Stimulated activated CD4-positive, alpha-beta T cell treated with anti-CD3 and anti-CD28 coated beads, Interleukin-1b, Interleukin-23, amount 100 ng/mL, for 4 hours (primary cell): ENCODE data around the gene WSCD2.

Source experiments
- DNase-seq, 2 donors: peaks; one replicate each; pipeline ENCODE4 v3.0.0-alpha.2; 2020; ENCODE audit warnings: low read depth in 2 of 2

WSCD2 gene

DNA sequence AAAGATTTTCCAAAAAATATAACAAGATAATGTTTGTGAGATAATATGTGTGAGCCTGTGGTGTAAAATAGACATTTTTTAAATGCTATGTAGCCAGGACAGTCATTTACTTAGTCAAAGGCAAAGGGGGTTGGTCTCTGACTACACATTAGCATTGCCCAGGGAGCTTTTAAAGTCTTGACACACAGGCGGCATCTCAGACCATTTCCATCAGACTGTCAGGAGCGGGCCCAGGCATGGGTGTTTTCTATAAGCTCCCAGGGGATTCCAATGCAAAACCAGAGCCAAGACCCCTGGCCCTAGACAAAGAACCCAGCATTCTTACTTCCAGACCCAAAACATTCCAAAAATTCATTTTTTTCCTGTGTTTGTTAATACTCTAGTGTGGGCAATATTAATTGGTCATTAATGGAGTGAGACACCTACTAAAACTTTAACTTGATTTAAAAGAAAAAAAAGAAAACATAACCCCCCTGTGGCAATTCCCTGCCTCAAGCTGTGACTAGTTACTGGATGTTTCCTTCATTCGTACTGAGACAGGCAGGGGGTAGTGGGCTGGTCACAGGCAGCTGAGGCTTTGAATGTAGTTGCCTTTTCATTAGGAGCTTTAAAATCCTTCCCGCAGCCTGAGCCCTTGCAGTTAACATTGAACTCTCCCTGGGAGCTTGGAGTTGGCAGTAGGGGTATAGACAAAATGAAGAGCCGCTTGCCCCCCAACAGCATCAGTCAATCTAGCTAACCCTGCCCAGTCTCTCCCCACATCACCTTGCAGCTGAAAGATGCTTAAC lies 106.3 kb downstream of the WSCD2 start:
- DNase-seq: no peak

- no peak for DNase-seq
Measured at GRCh38 chr12:108235985-108236263, 106.8 kb downstream of the WSCD2 start.

GRCh38 chr12:108236366-108236765 lies 107.3 kb downstream of the WSCD2 start:
- DNase-seq: no peak

- DNase-seq: no peak
Measured at GRCh38 chr12:108237272-108237671, 108.2 kb downstream of the WSCD2 start.

DNA sequence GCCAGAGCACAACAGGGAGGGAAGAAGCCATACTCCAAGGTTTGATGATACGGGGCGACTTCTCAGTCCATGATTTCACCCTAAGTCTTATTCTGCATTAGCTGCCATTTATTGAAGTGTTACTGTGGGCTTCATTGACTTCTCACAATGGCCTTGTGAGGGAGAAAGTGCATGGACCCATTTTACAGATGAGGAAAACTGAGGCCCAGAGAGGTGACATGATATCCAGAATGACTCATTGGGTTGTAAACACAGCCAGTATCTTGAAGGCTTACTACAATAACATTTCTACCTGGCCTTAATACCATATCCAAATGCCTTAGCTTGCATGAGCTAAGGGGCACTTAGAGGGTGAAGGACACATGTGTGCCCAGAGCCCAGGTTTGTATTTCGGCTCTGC lies 109.4 kb downstream of the WSCD2 start:
- no peak for DNase-seq

- DNase-seq: no peak
Measured at GRCh38 chr12:108239378-108239777, 110.3 kb downstream of the WSCD2 start.

DNA sequence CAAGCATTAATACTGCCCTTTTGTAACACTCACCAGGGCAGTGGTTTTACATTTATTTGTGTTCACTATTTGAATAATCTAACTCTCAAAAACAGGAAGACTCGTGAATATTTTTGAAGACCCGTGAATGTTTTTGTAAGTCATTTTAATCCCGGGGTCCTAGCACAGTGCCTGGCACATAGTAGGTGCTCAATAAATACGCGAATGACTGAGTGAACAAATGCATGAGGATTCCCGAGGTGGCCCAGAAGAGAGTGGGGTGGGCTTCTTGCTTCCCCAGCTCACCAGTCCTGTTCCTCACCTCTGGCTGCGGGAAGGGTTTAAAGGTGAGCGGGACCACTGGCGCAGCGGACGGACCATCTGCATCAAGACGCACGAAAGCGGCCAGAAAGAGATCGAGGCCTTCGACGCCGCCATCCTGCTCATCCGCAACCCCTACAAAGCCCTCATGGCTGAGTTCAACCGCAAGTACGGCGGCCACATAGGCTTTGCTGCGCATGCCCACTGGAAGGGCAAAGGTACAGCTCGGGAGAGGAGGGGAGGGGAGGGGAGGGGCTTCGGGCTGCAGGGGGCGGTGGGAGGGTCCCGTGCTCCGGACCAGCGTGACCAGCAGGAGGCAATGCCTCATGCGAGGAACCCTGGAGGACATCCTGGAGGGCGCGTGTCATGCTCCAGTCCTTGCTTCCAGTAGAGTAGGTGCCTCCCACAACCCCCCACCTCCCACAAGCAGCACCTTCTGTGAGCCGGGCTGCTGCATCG lies 111.1 kb downstream of the WSCD2 start:
- no peak for DNase-seq

DNA sequence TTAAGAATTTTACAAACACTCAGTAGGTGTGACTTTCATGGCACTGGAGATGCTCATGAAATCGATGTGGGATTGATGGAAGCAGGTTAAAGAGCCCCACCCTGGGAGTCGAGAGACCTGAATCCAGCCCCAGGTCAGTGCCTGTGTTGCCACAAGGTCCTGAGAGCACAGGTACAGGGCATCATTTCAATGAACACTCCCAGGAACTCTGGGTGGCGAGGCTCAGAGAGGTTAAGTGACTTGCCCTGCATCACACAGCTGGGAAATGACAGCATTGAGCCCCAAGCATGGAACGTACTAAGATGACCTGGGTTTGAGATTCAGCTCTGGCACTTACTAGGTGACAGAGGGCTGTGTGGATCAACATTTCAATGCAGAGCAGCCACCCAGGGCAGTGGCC lies 111.8 kb downstream of the WSCD2 start:
- no peak for DNase-seq

DNA sequence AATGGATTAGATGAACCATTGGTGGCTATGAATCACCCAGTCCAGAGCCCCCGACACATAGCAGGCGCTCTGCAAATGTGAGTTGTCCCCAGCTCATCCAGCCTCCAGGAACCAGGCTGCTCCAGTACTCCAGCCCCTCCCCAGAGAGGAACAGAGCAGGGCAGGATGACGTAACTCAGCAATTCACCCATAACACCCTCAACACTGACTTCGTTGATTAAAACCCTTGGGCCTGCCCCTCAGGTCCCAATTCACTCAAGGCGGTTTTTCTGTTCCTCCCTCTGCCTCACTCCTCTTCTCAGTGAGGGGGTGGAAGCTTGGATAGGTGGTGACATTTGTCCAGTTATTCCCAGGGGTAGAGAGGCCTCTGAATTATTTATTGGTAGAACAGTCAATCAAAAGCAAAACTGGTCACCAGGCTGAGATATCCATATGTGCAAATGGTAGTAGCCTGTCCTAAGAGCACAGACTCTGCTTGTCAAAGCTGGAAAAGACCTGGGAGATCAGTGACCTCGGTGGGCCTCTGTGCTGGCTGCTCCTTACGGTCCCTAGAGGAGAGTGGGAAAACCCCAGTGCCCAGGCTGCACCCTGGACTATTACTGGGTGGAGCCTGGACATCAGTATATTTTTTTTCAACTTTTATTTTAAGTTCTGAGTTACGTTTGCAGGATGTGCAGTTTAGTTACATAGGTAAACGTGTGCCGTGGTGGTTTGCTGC lies 113.1 kb downstream of the WSCD2 start:
- DNase-seq: no peak

DNA sequence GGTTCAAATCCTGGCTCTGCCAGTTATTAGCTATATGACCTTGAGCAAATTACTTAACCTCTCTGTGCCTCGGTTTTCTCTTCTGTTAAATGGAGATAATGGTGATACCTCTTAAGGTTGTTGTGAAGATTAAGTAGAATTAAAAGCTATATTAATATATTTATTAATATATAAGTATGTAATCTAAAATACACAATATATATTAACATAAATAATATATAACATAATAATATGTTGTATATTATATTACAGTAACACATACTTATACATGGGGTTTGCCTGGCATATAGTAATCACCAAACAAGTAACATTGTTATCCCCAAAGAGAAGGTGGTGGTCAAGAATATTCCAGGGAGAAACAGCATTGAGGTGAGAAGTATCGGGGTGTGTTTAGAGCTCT lies 118.0 kb downstream of the WSCD2 start:
- no peak for DNase-seq

- no peak for DNase-seq
Measured at GRCh38 chr12:108248011-108248410, 118.9 kb downstream of the WSCD2 start.

DNA sequence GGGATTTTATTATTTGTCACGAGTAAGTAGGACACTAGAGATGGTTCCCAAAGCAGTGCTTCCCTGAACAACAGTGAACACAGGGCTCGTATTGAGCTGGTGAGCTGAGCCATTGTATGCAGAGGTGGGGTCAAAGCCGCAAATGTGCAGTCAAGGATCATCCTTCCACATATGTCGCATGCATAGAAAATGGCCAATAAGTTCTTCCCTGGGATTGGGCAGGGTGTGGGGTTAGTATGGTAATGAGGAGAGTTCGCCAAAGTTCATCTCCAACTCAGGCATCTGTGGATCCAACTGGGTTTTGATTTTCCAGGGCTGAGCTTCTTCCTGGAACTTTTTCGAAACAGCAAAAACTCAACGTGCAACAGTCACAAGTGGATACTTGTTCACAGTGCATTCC lies 123.4 kb downstream of the WSCD2 start:
- DNase-seq: no peak

DNA sequence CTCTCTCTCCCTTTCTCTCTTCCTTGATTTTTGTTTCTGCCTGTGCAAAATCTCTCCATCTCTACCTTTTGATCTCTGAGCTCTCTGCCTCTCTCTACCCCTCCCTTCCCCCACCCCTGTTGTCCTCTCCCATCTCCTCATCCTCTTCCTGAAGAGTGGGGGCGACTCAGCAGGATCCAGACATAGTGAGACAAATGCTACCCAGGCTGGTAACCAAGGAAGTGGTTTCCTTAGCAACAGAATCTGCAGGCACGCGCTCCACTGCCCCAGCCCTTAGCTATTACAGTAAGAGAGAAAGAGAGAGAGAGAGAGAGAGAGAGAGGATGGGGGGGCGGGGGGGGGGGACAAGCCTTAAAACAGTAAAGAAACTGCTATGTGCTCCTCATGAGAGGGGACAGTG lies 124.5 kb downstream of the WSCD2 start:
- DNase-seq: no peak

DNA sequence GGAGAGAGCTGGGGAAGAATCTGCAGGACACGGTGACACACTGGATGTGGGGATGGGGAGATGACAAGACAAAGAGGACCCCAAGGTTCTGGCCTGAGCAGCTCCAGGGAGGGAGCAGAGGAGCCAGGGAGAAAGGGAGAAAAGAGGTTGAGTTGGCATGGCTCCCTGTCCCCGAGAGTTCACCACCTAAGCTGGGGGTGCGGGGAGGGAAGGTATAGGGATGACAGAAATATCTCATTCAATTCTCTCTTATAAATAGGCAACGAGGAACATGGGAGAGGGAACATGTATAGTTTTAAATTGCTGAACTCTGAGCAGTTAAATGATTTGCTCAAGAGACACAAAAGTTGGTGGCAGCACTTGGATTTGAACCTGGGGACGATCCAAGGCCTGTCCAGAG lies 124.9 kb downstream of the WSCD2 start:
- DNase-seq: no peak

DNA sequence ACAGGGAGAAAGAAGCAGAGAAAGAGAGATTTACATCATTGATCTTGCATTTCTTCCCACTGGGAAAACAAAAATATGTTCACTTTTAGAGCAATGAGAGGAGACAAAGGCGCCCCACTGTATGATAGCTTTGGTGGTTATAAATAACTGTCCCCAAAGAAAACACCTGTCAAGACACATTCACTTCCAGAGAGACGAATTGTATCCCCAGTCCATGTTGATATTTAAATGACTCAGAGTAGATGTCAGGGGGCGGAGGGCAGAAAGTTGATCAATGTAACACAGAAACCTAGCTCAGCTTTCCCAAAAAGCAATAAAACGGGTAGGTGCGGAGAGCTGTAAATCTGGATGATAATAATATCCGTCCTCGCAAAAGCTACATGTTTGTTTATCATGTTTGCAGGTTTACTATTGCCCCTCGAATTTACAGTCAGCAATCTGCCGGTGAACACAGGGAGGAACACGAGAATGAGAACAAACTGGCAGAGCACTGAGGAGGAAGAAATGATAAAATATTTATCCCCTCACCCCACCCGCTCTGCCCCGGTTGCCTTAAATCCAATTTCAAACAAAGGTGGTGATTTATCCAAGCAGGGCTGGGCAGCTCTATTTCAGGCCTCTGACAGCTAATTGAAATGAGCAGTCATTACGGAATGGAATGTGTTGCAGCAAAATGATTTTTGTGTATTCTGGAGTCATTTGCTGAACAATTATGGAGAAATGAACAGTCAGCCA lies 125.6 kb downstream of the WSCD2 start:
- DNase-seq: no peak

DNA sequence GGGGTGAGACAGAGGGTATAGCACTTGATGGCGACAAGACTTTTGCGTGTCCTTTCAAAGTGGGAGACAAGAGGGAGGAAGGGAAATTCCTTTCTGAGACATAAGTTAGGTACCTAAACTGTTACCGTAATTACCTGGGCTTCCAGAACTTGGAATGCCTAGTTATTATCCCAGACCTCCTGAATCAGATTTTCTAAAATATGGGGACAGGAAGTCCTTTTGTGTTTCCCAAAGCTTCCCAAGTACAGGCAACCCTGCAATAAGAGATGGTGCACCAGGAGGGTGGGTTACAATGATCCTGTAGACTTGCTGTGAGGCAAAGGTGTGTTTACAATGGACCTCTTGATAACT lies 126.1 kb downstream of the WSCD2 start:
- DNase-seq: no peak

DNA sequence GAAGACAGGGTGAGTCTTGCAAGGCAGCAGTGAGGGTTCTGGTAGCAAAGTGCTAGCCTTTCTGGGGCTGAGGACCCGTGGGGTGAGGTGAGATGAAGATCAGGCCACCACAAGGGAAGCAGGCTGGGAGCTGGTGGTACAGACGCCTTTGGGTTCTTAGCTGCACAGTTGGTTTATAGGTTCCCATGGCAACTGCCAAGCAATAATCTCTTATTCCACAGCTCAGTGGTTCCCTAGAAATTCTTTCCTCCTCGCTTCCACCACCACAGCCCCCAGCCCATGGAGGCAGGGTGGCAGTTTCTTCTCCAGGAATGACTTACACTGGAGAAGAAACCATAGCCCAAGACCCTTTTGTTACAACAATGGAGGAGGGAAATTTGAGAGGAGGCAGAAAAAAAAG lies 127.9 kb downstream of the WSCD2 start:
- no peak for DNase-seq

- no peak for DNase-seq
Measured at GRCh38 chr12:108257610-108258106, 128.6 kb downstream of the WSCD2 start.

DNA sequence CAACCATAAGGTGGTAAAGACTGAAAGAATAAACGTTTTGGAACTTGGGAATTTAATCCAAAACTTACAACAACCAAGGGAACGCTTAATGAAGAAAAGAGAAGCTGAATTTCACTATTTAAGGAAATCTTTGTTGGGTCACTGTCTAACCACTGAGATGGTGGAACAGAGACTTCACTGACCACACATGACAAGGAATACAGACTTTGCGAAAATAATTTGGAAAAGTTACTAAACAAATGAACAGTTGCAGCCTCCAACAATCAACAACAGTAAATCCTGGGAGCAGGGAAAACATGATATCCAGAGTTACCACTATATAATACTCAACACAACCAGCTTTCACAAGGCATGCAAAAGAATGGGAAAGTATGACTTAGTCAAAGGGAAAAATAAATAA lies 131.0 kb downstream of the WSCD2 start:
- no peak for DNase-seq

GRCh38 chr12:108260969-108261368 lies 131.9 kb downstream of the WSCD2 start:
- no peak for DNase-seq

DNA sequence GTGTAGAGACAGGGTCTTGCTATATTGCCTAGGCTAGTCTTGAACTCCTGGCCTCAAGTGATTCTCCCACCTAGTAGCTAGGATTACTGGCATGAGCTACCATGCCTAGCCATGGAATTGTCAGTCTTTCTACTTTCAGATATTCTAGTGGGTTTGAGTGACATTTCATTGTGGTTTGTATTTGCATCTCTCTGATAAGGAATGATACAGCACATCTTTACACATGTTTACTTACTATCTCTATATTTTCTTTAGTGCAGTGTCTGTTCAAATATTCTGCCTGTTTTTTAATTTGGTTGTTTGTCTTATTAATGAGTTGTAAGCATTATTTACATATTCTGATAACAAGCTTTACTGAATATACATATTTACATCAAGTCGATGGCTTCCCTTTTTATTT lies 136.4 kb downstream of the WSCD2 start:
- no peak for DNase-seq

- DNase-seq: no peak
Measured at GRCh38 chr12:108266131-108266530, 137.0 kb downstream of the WSCD2 start.
